H9 (cell line): ENCODE data around the gene MYCBP2. TPM values are rescaled to one million over a fixed set of nuclear protein-coding genes. Genes with fewer than 3 reads are reported as not detected.

Experiments
- DNase-seq: peaks from one replicate; pipeline ENCODE4 v3.0.0-alpha.2; 2017
- H2AFZ ChIP-seq: one replicate; pipeline ENCODE4 v1.6.1; 2013; ENCODE audit warnings: mild to moderate bottlenecking, low read length, control low read depth, moderate library complexity
- H2AK5ac ChIP-seq: 2 replicates; pipeline ENCODE4 v1.6.1; 2013; ENCODE audit warnings: low read length, control low read depth, mixed read lengths; ENCODE audit not compliant: insufficient read length
- H2BK120ac ChIP-seq: one replicate; pipeline ENCODE4 v1.6.1; 2013; ENCODE audit warnings: low read depth, mild to moderate bottlenecking, low read length, control low read depth, inconsistent platforms; ENCODE audit not compliant: poor library complexity, severe bottlenecking
- H2BK12ac ChIP-seq: 2 replicates; pipeline ENCODE4 v1.6.1; 2013; ENCODE audit warnings: low read length, control low read depth, mixed read lengths, low read depth; ENCODE audit not compliant: insufficient read length
- H2BK15ac ChIP-seq: 2 replicates; pipeline ENCODE4 v1.6.1; 2013; ENCODE audit warnings: low read depth, low read length, control low read depth
- H2BK20ac ChIP-seq: one replicate; pipeline ENCODE4 v1.6.1; 2013; ENCODE audit warnings: low read depth, mild to moderate bottlenecking, low read length, control low read depth, inconsistent platforms; ENCODE audit not compliant: poor library complexity, severe bottlenecking
- H2BK5ac ChIP-seq: 2 replicates; pipeline ENCODE4 v1.6.1; 2013; ENCODE audit warnings: low read length, control low read depth, mixed read lengths; ENCODE audit not compliant: insufficient read length
- H3K14ac ChIP-seq: 2 replicates; pipeline ENCODE4 v1.6.1; 2013; ENCODE audit warnings: low read length, control low read depth; ENCODE audit not compliant: insufficient read depth
- H3K18ac ChIP-seq: 2 replicates; pipeline ENCODE4 v1.6.1; 2013; ENCODE audit warnings: low read depth, mild to moderate bottlenecking, mixed read lengths, low read length, control low read depth; ENCODE audit not compliant: insufficient read length
- H3K23ac ChIP-seq: 2 replicates; pipeline ENCODE4 v1.6.1; 2013; ENCODE audit warnings: low read length, control low read depth, mixed read lengths, low read depth; ENCODE audit not compliant: insufficient read length
- H3K23me2 ChIP-seq: 2 replicates; pipeline ENCODE4 v1.6.1; 2013; ENCODE audit warnings: low read depth, mild to moderate bottlenecking, mixed read lengths, low read length, control low read depth; ENCODE audit not compliant: insufficient read length, poor library complexity, severe bottlenecking
- H3K27ac ChIP-seq: 2 replicates; pipeline ENCODE4 v1.5.1; 2013; ENCODE audit warnings: low read length, control low read depth, mixed read lengths, low read depth; ENCODE audit not compliant: insufficient read length
- H3K27me3 ChIP-seq: 2 replicates; pipeline ENCODE4 v1.6.1; 2013; ENCODE audit warnings: low read length, control low read depth, inconsistent platforms; ENCODE audit not compliant: insufficient read depth
- H3K4ac ChIP-seq: 2 replicates; pipeline ENCODE4 v1.6.1; 2013; ENCODE audit warnings: low read depth, mild to moderate bottlenecking, control low read depth, inconsistent platforms, low read length, moderate library complexity
- H3K4me1 ChIP-seq: 2 replicates; pipeline ENCODE4 v1.6.1; 2013; ENCODE audit warnings: low read length, control low read depth, inconsistent platforms; ENCODE audit not compliant: insufficient read depth
- H3K4me2 ChIP-seq: 2 replicates; pipeline ENCODE4 v1.6.1; 2013; ENCODE audit warnings: low read length, control low read depth, mixed read lengths; ENCODE audit not compliant: insufficient read length, insufficient read depth
- H3K56ac ChIP-seq: 2 replicates; pipeline ENCODE4 v1.6.1; 2013; ENCODE audit warnings: low read depth, mild to moderate bottlenecking, mixed read lengths, low read length, control low read depth; ENCODE audit not compliant: insufficient read length
- H3K79me1 ChIP-seq: 2 replicates; pipeline ENCODE4 v1.6.1; 2013; ENCODE audit warnings: low read depth, mild to moderate bottlenecking, moderate library complexity, low read length, control low read depth, inconsistent platforms; ENCODE audit not compliant: insufficient read depth, poor library complexity, severe bottlenecking
- H3K79me2 ChIP-seq: 2 replicates; pipeline ENCODE4 v1.6.1; 2013; ENCODE audit warnings: low read length, control low read depth, inconsistent platforms; ENCODE audit not compliant: insufficient read depth
- H3K9ac ChIP-seq: 2 replicates; pipeline ENCODE4 v1.6.1; 2013; ENCODE audit warnings: low read length, control low read depth, mixed read lengths; ENCODE audit not compliant: insufficient read length; ENCODE audit errors: extremely low read depth
- H3K9me3 ChIP-seq: one replicate; pipeline ENCODE4 v1.6.1; 2013; ENCODE audit warnings: low read depth, low read length, inconsistent platforms; ENCODE audit not compliant: control insufficient read depth
- H3T11ph ChIP-seq: one replicate; pipeline ENCODE4 v1.6.1; 2013; ENCODE audit warnings: mild to moderate bottlenecking, low read length, control low read depth, inconsistent platforms
- H4K20me1 ChIP-seq: one replicate; pipeline ENCODE4 v1.6.1; 2013; ENCODE audit not compliant: control insufficient read depth, insufficient read length, insufficient read depth
- H4K5ac ChIP-seq: 2 replicates; pipeline ENCODE4 v1.6.1; 2013; ENCODE audit warnings: low read depth, mild to moderate bottlenecking, mixed read lengths, low read length, control low read depth; ENCODE audit not compliant: insufficient read length
- H4K8ac ChIP-seq: replicated peaks from 2 replicates; pipeline ENCODE4 v1.6.1; 2013; ENCODE audit warnings: low read length, control low read depth, mixed read lengths, low read depth; ENCODE audit not compliant: insufficient read length
- H4K91ac ChIP-seq: 2 replicates; pipeline ENCODE4 v1.6.1; 2013; ENCODE audit warnings: low read depth, mild to moderate bottlenecking, moderate library complexity, mixed read lengths, low read length, control low read depth; ENCODE audit not compliant: insufficient read length
- H3K27ac Mint-ChIP-seq, 3 experiments: 2 replicates in 2 of 3; 3 replicates in 1 of 3; pipeline ENCODE4 v1.8.0; 2020 to 2021; ENCODE audit warnings: mixed read lengths in 3 of 3, mild to moderate bottlenecking in 1 of 3, moderate library complexity in 1 of 3
- H3K27me3 Mint-ChIP-seq: 2 replicates; pipeline ENCODE4 v1.8.0; 2021; ENCODE audit warnings: low read depth, mild to moderate bottlenecking, moderate library complexity, mixed read lengths
- H3K36me3 Mint-ChIP-seq, 3 experiments: 2 replicates in 2 of 3; 3 replicates in 1 of 3; pipeline ENCODE4 v1.8.0; 2020 to 2021; ENCODE audit warnings: low read depth in 3 of 3, mixed read lengths in 3 of 3; ENCODE audit not compliant: insufficient read depth in 1 of 3
- H3K4me1 Mint-ChIP-seq, 2 experiments: 2 replicates each; pipeline ENCODE4 v1.8.0; 2020; ENCODE audit warnings: mixed read lengths in 2 of 2
- H3K4me3 Mint-ChIP-seq, 2 experiments: 2 replicates in 1 of 2; 3 replicates in 1 of 2; pipeline ENCODE4 v1.8.0; 2020 to 2021; ENCODE audit warnings: mild to moderate bottlenecking in 2 of 2, mixed read lengths in 2 of 2, moderate library complexity in 1 of 2
- H3K9me3 Mint-ChIP-seq, 2 experiments: 2 replicates in 1 of 2; 3 replicates in 1 of 2; pipeline ENCODE4 v1.8.0; 2020; ENCODE audit warnings: mild to moderate bottlenecking in 2 of 2, mixed read lengths in 2 of 2, moderate library complexity in 1 of 2
- CTCF ChIP-seq: fragments of 200-600 bp; sonication (generic); conservative IDR thresholded peaks from 3 replicates; pipeline ENCODE4 v1.8.0; 2021; ENCODE audit warnings: antibody characterized with exemption, mild to moderate bottlenecking
- WGBS: extraction: QIAGEN DNeasy Blood & Tissue Kit; methylation state at CpG from one replicate; pipeline ENCODE4 v1.1.7; 2013; ENCODE audit warnings: missing lambda C conversion rate, low lambda C conversion rate, mixed read lengths; ENCODE audit not compliant: insufficient read length; ENCODE audit errors: extremely low coverage; 5-methylcytosine and 5-hydroxymethylcytosine counted together
- total RNA-seq: library from RNA; stranded (reverse); gene quantifications from 2 replicates; pipeline ENCODE4 v1.2.1, GENCODE V29; 2021

Gene MYCBP2
- total RNA-seq, 1 experiment from 2014 or later, result 32.0 TPM

- Histone ChIP-seq H3K23ac (no peak overlapping the region), H3K9ac (no peak overlapping the region), H4K8ac (no peak overlapping the region), H3K56ac (no peak overlapping the region), H3K4me1 (0 out of 2 replicates have a peak, but pooled peaks cover 2% of the 10 kb centered on the region), H3K4ac (no peak overlapping the region), H4K5ac (no peak overlapping the region), H3K79me1 (no peaks in the 10 kb centered on the region), H3K4me2 (no peak overlapping the region), H2AK5ac (no peak overlapping the region), H2BK20ac (no peak overlapping the region), H2AFZ (no peak overlapping the region), H3K14ac (no peak overlapping the region), H3K18ac (no peak overlapping the region), H3K27ac (no peak overlapping the region), H3T11ph (no peak overlapping the region), H3K23me2 (no peaks in the 10 kb centered on the region), H4K20me1 (no peaks in the 10 kb centered on the region), H4K91ac (no peak overlapping the region), H3K27me3 (no peaks in the 10 kb centered on the region), H2BK15ac (no peak overlapping the region), H3K79me2 (no peaks in the 10 kb centered on the region), H3K9me3 (no peaks in the 10 kb centered on the region), H2BK120ac (no peak overlapping the region), H2BK12ac (no peak overlapping the region), H2BK5ac (no peak overlapping the region)
- 100% methylated on average over 1 of the region's 3 CpGs for WGBS
- Mint-ChIP-seq H3K4me1 (peaks cover 0 to 4% of the 10 kb centered on the region in 2 experiments; a peak in 2 of 4 replicates), H3K27ac (peak overlapping the region; percentile 3 to 74 (median 49); a peak in 6 of 7 replicates), H3K9me3 (no peaks in the 10 kb centered on the region), H3K27me3 (no peaks in the 10 kb centered on the region), H3K4me3 (no peak overlapping the region), H3K36me3 (peaks cover 0 to 9% (median 0%) of the 10 kb centered on the region in 3 experiments; a peak in 3 of 7 replicates)
- TF ChIP-seq CTCF, result no peak
- DNase-seq, result no peak
These were observed 189.9 kb downstream of the MYCBP2 start for GRCh38 chr13:77136902-77137420.
